ENCODE measurements around the gene MISP. TPM values are rescaled to one million over a fixed set of nuclear protein-coding genes. Genes with fewer than 3 reads are reported as not detected.

The MISP gene
- total and polyA plus RNA-seq, 2 of the 13 experiments (the other 11 are each of a cell fraction or from before 2014, with no cell fraction given), result 0.67 to 1.3 TPM

DNA sequence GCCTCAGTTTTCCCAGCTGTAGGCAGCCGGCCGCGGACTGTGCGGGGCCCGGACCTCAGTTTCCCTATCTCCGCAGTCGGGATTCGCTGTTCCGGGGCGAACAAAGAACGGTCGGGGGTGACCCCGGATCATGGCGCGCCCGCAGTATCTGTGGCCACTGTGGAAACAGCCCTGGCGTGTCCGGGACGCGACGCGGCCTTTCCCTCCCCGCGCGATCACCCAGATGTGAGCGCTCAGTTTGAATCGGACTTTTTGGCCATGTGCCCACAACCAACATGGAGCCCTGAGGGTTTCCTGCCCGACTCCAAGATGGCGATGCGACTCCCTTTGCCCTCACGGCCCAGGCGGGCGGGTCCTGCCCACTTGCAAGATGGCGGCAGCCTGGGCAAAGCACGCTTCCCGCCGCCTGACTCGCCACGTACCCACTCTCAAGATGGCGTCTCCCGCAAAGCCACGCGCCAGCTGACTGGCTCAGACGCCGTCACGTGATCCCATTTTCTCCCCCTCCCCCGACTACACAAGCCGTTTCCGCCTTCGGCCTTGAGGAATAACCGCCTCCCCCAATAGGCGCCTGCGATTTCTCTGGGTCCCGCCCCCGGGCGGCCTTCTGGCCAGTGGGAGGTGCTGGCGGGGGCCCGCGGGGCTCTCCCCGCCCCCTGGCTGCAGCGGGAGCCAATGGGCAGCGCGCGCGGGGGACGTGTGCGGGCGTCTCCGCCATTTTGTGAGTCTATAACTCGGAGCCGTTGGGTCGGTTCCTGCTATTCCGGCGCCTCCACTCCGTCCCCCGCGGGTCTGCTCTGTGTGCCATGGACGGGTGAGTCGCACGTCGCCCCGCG is 46.0 kb downstream of the MISP start, which contains the start of gene PTBP1 (continued):
- TF ChIP-seq SKIL (CRISPR knock-in tag; IDR thresholded peaks at IDR 0.05; ENCODE audit: borderline replicate concordance), result no peak
- TF ChIP-seq, protein P1, sequence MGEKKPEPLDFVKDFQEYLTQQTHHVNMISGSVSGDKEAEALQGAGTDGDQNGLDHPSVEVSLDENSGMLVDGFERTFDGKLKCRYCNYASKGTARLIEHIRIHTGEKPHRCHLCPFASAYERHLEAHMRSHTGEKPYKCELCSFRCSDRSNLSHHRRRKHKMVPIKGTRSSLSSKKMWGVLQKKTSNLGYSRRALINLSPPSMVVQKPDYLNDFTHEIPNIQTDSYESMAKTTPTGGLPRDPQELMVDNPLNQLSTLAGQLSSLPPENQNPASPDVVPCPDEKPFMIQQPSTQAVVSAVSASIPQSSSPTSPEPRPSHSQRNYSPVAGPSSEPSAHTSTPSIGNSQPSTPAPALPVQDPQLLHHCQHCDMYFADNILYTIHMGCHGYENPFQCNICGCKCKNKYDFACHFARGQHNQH (CRISPR knock-in tag; IDR thresholded peaks at IDR 0.05), result peak; percentile 87
- no peak for TF ChIP-seq ZNF12 (CRISPR knock-in tag; IDR thresholded peaks at IDR 0.05)
- TF ChIP-seq HCFC1 (IDR thresholded peaks at IDR 0.05; ENCODE audit: low read depth, low read length), result peak; percentile 91
- TF ChIP-seq ZSCAN20 (CRISPR knock-in tag; IDR thresholded peaks at IDR 0.05; ENCODE audit: borderline replicate concordance), result 0 out of 2 replicates have a peak, but pooled peaks have one; percentile 18
- peak; percentile 37; the same call in 1 of the 2 replicates for TF ChIP-seq FOSL2 (CRISPR knock-in tag; IDR thresholded peaks at IDR 0.05)
- TF ChIP-seq GTF2F1 (IDR thresholded peaks at IDR 0.05; ENCODE audit: low read length), result peak; percentile 86
- peak; percentile 83; the same call in 1 of the 2 replicates for TF ChIP-seq MYNN (CRISPR knock-in tag; IDR thresholded peaks at IDR 0.05; ENCODE audit: low read depth)
- peak; percentile 89 for TF ChIP-seq IRF2 (CRISPR knock-in tag; IDR thresholded peaks at IDR 0.05)
- TF ChIP-seq ESRRA (CRISPR knock-in tag; IDR thresholded peaks at IDR 0.05; ENCODE audit: low read depth), result peak; percentile 68; the same call in 1 of the 2 replicates
- no peak for TF ChIP-seq ZNF569 (CRISPR knock-in tag; IDR thresholded peaks at IDR 0.05; ENCODE audit: borderline replicate concordance)
- TF ChIP-seq TBP (CRISPR knock-in tag; IDR thresholded peaks at IDR 0.05), result no peak
- no peak for TF ChIP-seq BCLAF1 (IDR thresholded peaks at IDR 0.05)
- TF ChIP-seq NR2C2 (CRISPR knock-in tag; IDR thresholded peaks at IDR 0.05; ENCODE audit: borderline replicate concordance), result peak; percentile 97
- TF ChIP-seq, protein P2, sequence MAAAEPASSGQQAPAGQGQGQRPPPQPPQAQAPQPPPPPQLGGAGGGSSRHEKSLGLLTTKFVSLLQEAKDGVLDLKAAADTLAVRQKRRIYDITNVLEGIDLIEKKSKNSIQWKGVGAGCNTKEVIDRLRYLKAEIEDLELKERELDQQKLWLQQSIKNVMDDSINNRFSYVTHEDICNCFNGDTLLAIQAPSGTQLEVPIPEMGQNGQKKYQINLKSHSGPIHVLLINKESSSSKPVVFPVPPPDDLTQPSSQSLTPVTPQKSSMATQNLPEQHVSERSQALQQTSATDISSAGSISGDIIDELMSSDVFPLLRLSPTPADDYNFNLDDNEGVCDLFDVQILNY (CRISPR knock-in tag; conservative IDR thresholded peaks at IDR 0.05), result peak; percentile 84
- no peak for TF ChIP-seq NR2F6 (IDR thresholded peaks at IDR 0.05)
- TF ChIP-seq NR2F6 (CRISPR knock-in tag; IDR thresholded peaks at IDR 0.05), result peak; percentile 74
- TF ChIP-seq ZNF530 (CRISPR knock-in tag; IDR thresholded peaks at IDR 0.05; ENCODE audit: low read depth), result no peak
- TF ChIP-seq YY1 (IDR thresholded peaks at IDR 0.05; ENCODE audit: insufficient read depth, insufficient replicate concordance, low read depth, low read length), result peak; percentile 98
- 0 out of 2 replicates have a peak, but pooled peaks have one; percentile 53 for TF ChIP-seq ZNF816 (CRISPR knock-in tag; IDR thresholded peaks at IDR 0.05; ENCODE audit: borderline replicate concordance)
- no peak for TF ChIP-seq SYNCRIP (IDR thresholded peaks at IDR 0.05; ENCODE audit: insufficient read depth, low read depth, low read length)
- TF ChIP-seq MXI1 (IDR thresholded peaks at IDR 0.05; ENCODE audit: borderline replicate concordance, low read depth, low read length), result peak; percentile 91; the same call in 1 of the 3 replicates
- TF ChIP-seq RBFOX2 (IDR thresholded peaks at IDR 0.05; ENCODE audit: low read depth, low read length), result peak; percentile 32

Measured in HepG2 (cell line).